Measurements from ENCODE around the gene LRMDA. TPM values are rescaled to one million over a fixed set of nuclear protein-coding genes. Genes with fewer than 3 reads are reported as not detected.
A peak's percentile ranks its signal among the peaks of the same experiment; 100 is the strongest.

The LRMDA gene
- total RNA-seq, 1 donor from 2014 or later = 29.9 TPM

- H3K36me3 ChIP-seq = peaks cover 16% of the 10 kb centered on the region
- ATAC-seq = peak; percentile 7 to 9
- H3K9me3 ChIP-seq = no peaks in the 10 kb centered on the region
- H3K27ac ChIP-seq = peak overlapping the region; percentile 97
- peak; percentile 78 for DNase-seq
- H3K4me1 ChIP-seq = peaks cover 23% of the 10 kb centered on the region
- peaks cover 20% of the 10 kb centered on the region for H3K27me3 ChIP-seq (ENCODE audit: low read depth)
- TF ChIP-seq CTCF (IDR thresholded peaks at IDR 0.05) = no peak
- intact Hi-C loops (cut with DNase I) = loop anchor here (10.0 kb wide), 1 partner anchor 904 kb away; no protein-coding TSS in a partner anchor
- H3K4me3 ChIP-seq = peak overlapping the region; percentile 93
These were observed 30.5 kb upstream of the LRMDA start for GRCh38 chr10:75400771-75401568.

GRCh38 chr10:75401569-75402485 lies 29.6 kb upstream of the LRMDA start, which contains the start of gene ZNF503:
ZNF503 (minus strand) TSS chr10:75401764; CDS start chr10:75401419, 345 bp downstream.
- H3K27ac ChIP-seq = peak within 1 kb of the TSS; percentile 97
- peak within 1 kb of the TSS; percentile 93 for H3K4me3 ChIP-seq
- H3K9me3 ChIP-seq = no peaks in the 10 kb centered on the region
- H3K27me3 ChIP-seq (ENCODE audit: low read depth) = peaks cover 14% of the 10 kb centered on the region
- H3K4me1 ChIP-seq = peaks cover 15% of the 10 kb centered on the region
- ATAC-seq (peak; percentile 81 to 85), DNase-seq (peak; percentile 97)
- peak; percentile 8 for TF ChIP-seq CTCF (IDR thresholded peaks at IDR 0.05)
- intact Hi-C loops (cut with DNase I) = loop anchor here (10.0 kb wide), 1 partner anchor 903 kb away; no protein-coding TSS in a partner anchor
- H3K36me3 ChIP-seq = peaks cover 16% of the 10 kb centered on the region

GRCh38 chr10:75402486-75403143 lies 28.8 kb upstream of the LRMDA start:
- DNase-seq = peak; percentile 63
- no peaks in the 10 kb centered on the region for H3K9me3 ChIP-seq

GRCh38 chr10:75403144-75403938 lies 28.1 kb upstream of the LRMDA start:
- TF ChIP-seq CTCF (IDR thresholded peaks at IDR 0.05) = no peak
- no peaks in the 10 kb centered on the region for H3K9me3 ChIP-seq
- peaks cover 10% of the 10 kb centered on the region for H3K27me3 ChIP-seq (ENCODE audit: low read depth)
- peaks cover 15% of the 10 kb centered on the region for H3K4me1 ChIP-seq
- intact Hi-C loops (cut with DNase I) = loop anchor here (10.0 kb wide), 1 partner anchor 901 kb away; no protein-coding TSS in a partner anchor
- H3K4me3 ChIP-seq = peak overlapping the region; percentile 93
- H3K36me3 ChIP-seq = peaks cover 15% of the 10 kb centered on the region
- peak; percentile 69 for DNase-seq
- peak overlapping the region; percentile 97 for H3K27ac ChIP-seq
- no peak for ATAC-seq

More at GRCh38 chr10:75402486-75403143, 28.8 kb upstream of the LRMDA start:
- H3K4me1 ChIP-seq = peaks cover 15% of the 10 kb centered on the region
- peaks cover 10% of the 10 kb centered on the region for H3K27me3 ChIP-seq (ENCODE audit: low read depth)
- intact Hi-C loops (cut with DNase I) = loop anchor here (10.0 kb wide), 1 partner anchor 902 kb away; no protein-coding TSS in a partner anchor
- peaks cover 16% of the 10 kb centered on the region for H3K36me3 ChIP-seq
- ATAC-seq = peak; percentile 1 to 3
- H3K4me3 ChIP-seq = peak overlapping the region; percentile 93
- no peak for TF ChIP-seq CTCF (IDR thresholded peaks at IDR 0.05)
- H3K27ac ChIP-seq = peak overlapping the region; percentile 97
